GM21723 (cell line): ENCODE measurements around the gene PTGES3L.
"Not testable (repeated sequence)": the region's sequence is repeated elsewhere in the genome, so short reads cannot be mapped to it uniquely, and the experiment has no call there.

Experiments
- ATAC-seq: cut with Tn5 transposase; IDR thresholded peaks from one replicate; pipeline ENCODE4 v1.9.1; 2021; ENCODE audit warnings: mild to moderate bottlenecking, moderate library complexity; ENCODE audit not compliant: unreplicated experiment

Gene PTGES3L

DNA sequence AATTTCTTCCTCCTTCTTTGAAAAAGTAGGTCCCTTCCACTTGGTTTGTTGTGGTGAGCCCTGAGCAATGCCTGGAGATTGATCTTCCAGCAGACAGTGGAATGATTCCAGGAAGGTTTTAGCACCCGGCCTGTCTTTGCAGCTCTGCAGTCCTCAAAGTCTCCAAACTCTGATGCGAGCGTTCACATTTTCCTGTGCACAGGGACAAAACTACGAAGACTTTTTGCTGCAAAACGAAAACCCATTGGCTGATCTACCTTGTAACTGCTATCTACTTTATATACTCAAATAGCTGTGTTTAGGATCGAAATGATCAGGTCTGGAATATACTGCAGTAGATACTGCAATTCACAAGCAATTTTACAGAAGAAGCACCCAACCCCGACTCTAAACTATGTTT lies 57.6 kb downstream of the PTGES3L start:
- ATAC-seq, result no peak

DNA sequence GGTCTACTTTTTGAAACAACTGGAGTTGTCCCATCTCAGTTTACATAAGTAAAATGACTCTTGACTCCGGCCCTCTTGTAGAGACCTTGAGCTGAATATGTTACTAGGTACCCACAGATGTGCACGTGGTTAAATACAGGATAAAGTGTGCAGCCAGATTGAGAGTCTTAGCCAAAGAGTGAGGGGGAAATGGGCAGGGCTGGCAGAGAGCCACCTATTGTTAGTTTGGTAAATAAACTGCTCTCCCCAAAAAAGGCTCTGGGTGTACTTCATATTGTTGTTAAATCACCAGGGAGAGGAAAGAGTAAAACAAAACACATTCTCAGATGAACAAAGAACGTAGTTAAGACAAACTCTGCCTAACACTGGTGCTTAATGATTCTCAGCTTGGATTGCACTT lies 59.0 kb downstream of the PTGES3L start:
- ATAC-seq, result no peak

DNA sequence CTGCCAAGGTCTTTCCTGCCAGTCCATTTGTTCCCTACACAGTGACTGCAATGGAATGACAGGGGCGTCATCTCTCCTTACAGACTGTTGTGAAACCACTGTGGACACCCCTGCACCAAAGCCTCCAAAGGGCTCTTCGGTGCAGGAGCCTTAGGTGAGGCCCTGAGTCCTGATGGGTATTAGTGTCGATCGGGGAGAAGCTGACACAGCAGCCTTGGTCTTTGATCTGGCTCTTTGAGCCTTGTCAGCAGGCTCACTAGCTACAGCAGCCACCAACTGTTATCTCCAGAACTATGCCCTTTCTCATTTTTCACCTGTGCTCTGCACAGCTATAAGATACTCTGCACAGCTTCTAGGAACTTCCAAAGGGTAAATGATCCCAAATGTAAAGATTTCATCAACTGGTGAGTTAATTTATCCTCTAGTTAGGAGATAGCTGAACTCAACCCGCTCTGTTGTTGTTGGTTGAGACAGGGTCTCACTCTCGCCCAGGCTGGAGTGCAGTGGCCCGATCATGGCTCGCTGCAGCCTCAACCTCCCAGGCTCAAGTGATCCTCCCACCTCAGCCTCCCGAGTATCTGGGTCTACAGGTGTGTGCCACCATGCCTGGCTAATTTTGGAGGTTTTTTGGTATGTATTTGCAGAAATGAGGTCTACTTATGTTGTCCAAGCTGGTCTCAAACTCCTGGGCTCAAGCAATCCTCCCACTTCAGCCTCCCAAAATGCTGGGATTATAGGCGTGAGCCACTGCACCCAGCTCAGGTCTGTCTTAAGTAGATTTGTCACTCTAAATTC lies 59.6 kb downstream of the PTGES3L start:
- no peak for ATAC-seq

DNA sequence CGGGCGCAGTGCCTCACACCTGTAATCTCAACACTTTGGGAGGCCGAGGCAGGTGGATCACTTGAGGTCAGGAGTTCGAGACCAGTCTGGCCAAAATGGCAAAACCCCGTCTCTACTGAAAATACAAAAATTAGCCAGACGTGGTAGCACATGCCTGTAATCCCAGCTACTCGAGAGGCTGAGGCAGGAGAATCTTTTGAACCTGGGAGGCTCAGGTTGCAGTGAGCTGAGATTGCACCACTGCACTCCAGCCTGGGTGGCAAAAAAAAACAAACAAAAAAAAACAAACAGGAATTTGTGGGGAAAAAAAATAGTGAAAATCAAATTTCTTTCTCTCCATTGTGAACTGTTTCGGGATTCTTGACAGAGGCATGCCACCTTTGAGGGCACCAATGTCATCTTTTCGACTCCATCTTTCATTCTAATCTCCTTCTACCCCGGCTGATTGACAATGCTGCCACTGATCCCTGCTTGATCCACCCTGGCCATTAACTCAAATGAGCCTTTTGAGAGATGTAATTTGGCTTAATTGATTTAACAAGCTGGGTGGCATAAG lies 60.3 kb downstream of the PTGES3L start:
- not testable (repeated sequence) for ATAC-seq

DNA sequence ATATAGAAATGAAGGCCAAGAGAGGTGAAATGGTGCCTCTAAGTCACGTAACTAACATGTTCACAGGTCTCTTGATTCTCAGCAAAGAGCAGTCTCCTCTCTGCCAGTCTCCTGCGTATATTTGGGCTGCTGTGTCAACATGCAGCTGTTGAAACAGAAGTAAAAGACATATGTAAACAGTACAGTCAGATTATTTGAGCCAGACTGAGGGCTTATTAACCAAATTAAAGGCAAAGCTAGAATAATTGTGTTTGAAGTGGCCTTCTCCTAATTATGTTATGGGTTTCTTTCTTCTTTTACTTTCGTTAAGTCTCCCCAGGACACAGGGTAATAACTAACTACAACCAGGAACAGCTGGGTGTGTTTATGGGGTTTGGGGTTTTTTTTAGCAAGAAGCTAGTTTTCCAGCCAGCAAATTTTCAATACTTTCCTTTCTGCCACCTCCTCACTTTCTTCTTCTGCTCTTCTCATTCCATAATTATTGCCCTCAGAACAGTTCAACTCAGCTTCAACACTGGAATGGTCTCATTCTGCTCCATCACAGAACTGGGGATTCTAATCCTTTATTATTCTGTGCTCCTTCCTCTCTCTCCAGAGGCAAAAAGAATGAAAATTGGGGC lies 60.9 kb downstream of the PTGES3L start:
- no peak for ATAC-seq
